Common myeloid progenitor, CD34-positive (primary cell): ENCODE measurements around the gene ST8SIA2.

Source experiments
- CTCF ChIA-PET: fragments of 350-600 bp; sonication (Branson Sonifier 250); formaldehyde crosslinking; loops from one replicate; lab custom pipeline; 2021; ENCODE audit warnings: antibody characterized with exemption; lab: Charles Lee
- POLR2A ChIA-PET: fragments of 350-600 bp; sonication (Branson Sonifier 250); formaldehyde crosslinking; loops from one replicate; lab custom pipeline; 2021; ENCODE audit warnings: antibody characterized with exemption; lab: Charles Lee
- DNase-seq, 3 donors: peaks; one replicate each; pipeline versions ENCODE4 v3.0.0 to v3.0.0-alpha.2; 2013
- H3K27ac ChIP-seq, 2 experiments: 1 replicate in 1 of 2; 2 replicates in 1 of 2; pipeline ENCODE4 v1.7.0; 2013; ENCODE audit warnings: inconsistent platforms in 2 of 2, low read length in 2 of 2, mild to moderate bottlenecking in 2 of 2, low read depth in 1 of 2, moderate library complexity in 1 of 2; ENCODE audit not compliant: severe bottlenecking in 2 of 2, insufficient read depth in 1 of 2, poor library complexity in 1 of 2
- H3K27me3 ChIP-seq, 5 experiments: replicated peaks in 2 of 5; 1 replicate in 3 of 5; 2 replicates in 2 of 5; pipeline versions ENCODE4 v1.6.1 to v1.7.0; 2013; ENCODE audit warnings: low read length in 4 of 5, mild to moderate bottlenecking in 2 of 5, moderate library complexity in 2 of 5, inconsistent platforms in 1 of 5; ENCODE audit not compliant: insufficient read depth in 5 of 5, control insufficient read depth in 4 of 5
- H3K36me3 ChIP-seq, 4 experiments: 1 replicate in 2 of 4; 2 replicates in 2 of 4; pipeline versions ENCODE4 v1.6.1 to v1.7.0; 2013; ENCODE audit warnings: low read length in 3 of 4, control low read depth in 1 of 4, mild to moderate bottlenecking in 1 of 4; ENCODE audit not compliant: control insufficient read depth in 4 of 4, insufficient read depth in 4 of 4
- H3K4me1 ChIP-seq, 4 experiments: 1 replicate in 3 of 4; 2 replicates in 1 of 4; pipeline versions ENCODE4 v1.6.1 to v1.7.1; 2013; ENCODE audit warnings: low read length in 3 of 4, mild to moderate bottlenecking in 3 of 4, control low read depth in 1 of 4, inconsistent platforms in 1 of 4, moderate library complexity in 1 of 4; ENCODE audit not compliant: control insufficient read depth in 4 of 4, insufficient read depth in 4 of 4; ENCODE audit errors: control extremely low read depth in 1 of 4
- H3K4me3 ChIP-seq, 7 experiments: 1 replicate in 4 of 7; 2 replicates in 3 of 7; pipeline versions ENCODE4 v1.5.1 to v1.7.0; 2013; ENCODE audit warnings: mild to moderate bottlenecking in 7 of 7, low read length in 6 of 7, moderate library complexity in 6 of 7, inconsistent platforms in 2 of 7, low read depth in 2 of 7, control low read depth in 1 of 7; ENCODE audit not compliant: insufficient read depth in 4 of 7, control insufficient read depth in 1 of 7; ENCODE audit errors: extremely low read depth in 1 of 7
- H3K9me3 ChIP-seq, 5 experiments: 1 replicate in 4 of 5; 2 replicates in 1 of 5; pipeline versions ENCODE4 v1.6.1 to v1.7.1; 2013; ENCODE audit warnings: low read length in 4 of 5, mild to moderate bottlenecking in 2 of 5, inconsistent platforms in 1 of 5, low read depth in 1 of 5, moderate library complexity in 1 of 5; ENCODE audit not compliant: control insufficient read depth in 4 of 5, insufficient read depth in 2 of 5; ENCODE audit errors: control extremely low read depth in 1 of 5
- WGBS: methylation state at CpG from one replicate; pipeline ENCODE4 v1.1.5; 2013; ENCODE audit not compliant: insufficient coverage; 5-methylcytosine and 5-hydroxymethylcytosine counted together

The ST8SIA2 gene

GRCh38 chr15:92506506-92506905 lies 112.8 kb downstream of the ST8SIA2 start:
- Histone ChIP-seq H3K4me1 (peaks cover 0 to 7% (median 2%) of the 10 kb centered on the region in 4 experiments), H3K9me3 (peaks cover 0 to 11% (median 0%) of the 10 kb centered on the region in 5 experiments), H3K27ac (no peak overlapping the region), H3K27me3 (no peaks in the 10 kb centered on the region), H3K36me3 (no peaks in the 10 kb centered on the region), H3K4me3 (no peak overlapping the region)
- ChIA-PET CTCF (interaction anchor here (1.0 kb wide), 1 partner anchor 24 kb away, joined by 3 read pairs; no protein-coding TSS in a partner anchor), POLR2A (no interaction called here)
- no peak for DNase-seq
- WGBS: 82% methylated on average over 1 of the region's 4 CpGs

GRCh38 chr15:92510163-92510882 lies 116.6 kb downstream of the ST8SIA2 start:
- CTCF ChIA-PET: no interaction called here
- DNase-seq: no peak

More at GRCh38 chr15:92510163-92510882, 116.6 kb downstream of the ST8SIA2 start:
- POLR2A ChIA-PET: no interaction called here
- Histone ChIP-seq H3K36me3 (no peaks in the 10 kb centered on the region), H3K4me3 (no peak overlapping the region), H3K9me3 (peaks cover 0 to 11% (median 0%) of the 10 kb centered on the region in 5 experiments), H3K27me3 (no peaks in the 10 kb centered on the region), H3K4me1 (no peaks in the 10 kb centered on the region), H3K27ac (no peak overlapping the region)
- 86% methylated on average over 1 of the region's 4 CpGs for WGBS
